Endothelial cell of hepatic sinusoid (primary cell): ENCODE measurements around the gene KIF2A.
"Not testable (repeated sequence)": the region's sequence is repeated elsewhere in the genome, so short reads cannot be mapped to it uniquely, and the experiment has no call there.

Experiments used
- in situ Hi-C: cut with HindIII; loops from 2 replicates; pipeline ENCODE4 v1.10.0; 2017; ENCODE audit warnings: low sequenced_read_pairs

Gene KIF2A

GRCh38 chr5:62289813-62290212, 16.2 kb upstream of the KIF2A start:
- in situ Hi-C loops: no loop called here

DNA sequence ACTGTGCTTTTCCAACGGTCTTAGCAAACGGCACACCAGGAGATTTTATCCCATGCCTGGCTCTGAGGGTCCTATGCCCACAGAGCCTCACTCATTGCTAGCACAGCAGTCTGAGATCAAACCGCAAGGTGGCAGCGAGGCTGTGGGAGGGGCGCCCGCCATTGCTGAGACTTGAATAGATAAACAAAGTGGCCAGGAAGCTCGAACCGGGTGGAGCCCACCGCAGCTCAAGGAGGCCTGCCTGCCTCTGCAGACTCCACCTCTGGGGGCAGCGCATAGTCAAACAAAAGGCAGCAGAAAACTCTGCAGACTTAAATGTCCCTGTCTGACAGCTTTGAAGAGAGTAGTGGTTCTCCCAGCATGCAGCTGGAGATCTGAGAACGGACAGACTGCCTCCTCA, 14.2 kb upstream of the KIF2A start:
- in situ Hi-C loops: not testable (repeated sequence)

DNA sequence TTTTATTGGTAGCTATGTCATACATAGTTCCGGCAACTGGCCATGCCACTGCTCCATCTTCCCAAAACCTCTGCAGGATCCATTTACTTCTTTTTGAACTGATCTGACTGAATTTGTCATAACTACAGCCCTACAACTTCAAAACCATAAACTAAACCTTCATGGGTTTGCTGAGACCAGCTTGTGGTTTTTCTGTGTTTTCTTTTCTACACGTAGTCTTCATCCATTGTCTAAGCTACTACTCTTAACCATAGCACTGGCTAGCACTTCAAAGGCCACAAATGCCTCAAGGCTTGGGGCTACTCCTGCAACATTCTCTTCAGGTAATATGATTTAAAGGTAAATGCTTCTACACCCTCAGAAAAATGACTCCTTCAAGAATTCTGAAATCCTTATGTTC, 9.0 kb upstream of the KIF2A start:
- in situ Hi-C loops: loop anchor here (5.0 kb wide), 1 partner anchor 60 kb away; no protein-coding TSS in a partner anchor

DNA sequence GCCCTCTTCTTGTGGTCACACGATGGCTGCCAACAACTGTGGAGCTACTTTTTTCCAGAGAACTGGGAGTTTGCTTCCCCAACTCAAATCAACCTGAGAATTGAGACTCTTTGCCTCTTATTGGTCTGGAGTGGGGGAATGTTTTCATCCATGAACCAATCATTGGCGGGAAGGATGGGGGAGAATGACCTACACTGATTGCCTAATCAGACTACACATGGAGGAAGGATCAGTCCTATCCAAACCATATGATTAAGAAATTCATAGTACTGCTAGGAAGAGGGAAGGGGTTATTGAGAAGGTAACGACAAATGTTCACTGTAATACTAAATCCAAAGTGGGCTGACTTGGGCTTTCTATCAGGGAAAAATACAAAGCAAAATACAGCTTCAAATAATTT, 7.9 kb upstream of the KIF2A start:
- in situ Hi-C loops: loop anchor here (5.0 kb wide), 1 partner anchor 59 kb away; no protein-coding TSS in a partner anchor

DNA sequence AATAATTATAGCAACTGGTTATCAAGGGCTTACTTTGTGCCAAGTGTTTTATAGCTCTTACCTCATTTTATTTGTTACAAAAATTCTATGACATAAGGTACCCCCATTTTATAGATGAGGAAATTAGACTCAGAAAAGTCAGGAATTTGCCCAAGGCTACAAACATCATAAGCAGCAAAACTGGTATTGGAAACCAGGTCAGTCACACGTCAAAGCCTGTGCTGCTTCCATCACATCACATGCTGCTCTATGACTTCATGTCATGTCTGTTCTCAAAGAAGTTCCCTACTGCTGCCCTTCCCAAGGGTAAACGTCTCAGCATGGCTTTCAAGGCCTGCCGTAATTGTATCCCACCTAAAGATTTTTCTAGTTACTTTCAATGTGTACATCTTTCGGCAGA, 6.9 kb upstream of the KIF2A start:
- in situ Hi-C loops: loop anchor here (5.0 kb wide), 1 partner anchor 58 kb away; no protein-coding TSS in a partner anchor

GRCh38 chr5:62299600-62299999, 6.4 kb upstream of the KIF2A start:
- in situ Hi-C loops: loop anchor here (5.0 kb wide), 1 partner anchor 58 kb away; no protein-coding TSS in a partner anchor

DNA sequence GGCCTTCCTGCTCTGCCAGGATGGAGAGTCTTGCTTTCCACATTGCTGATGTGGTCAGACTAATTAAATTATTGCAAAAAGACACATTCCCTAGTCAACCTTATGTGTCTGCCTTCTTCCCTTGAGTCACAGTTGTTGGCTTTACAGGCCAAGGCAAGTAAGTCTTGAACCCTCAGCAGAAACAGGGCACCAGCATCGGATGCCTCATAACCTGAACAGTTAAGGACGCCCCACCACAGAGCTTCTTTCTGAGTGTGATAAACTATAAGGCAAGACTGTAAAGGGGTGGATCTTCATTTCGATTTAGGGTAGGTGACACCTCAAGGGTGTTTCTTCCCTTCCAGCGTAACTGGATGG, 670 bp upstream of the KIF2A start:
- in situ Hi-C loops: no loop called here

- in situ Hi-C loops: no loop called here
These were observed 403 bp downstream of the KIF2A start for GRCh38 chr5:62306323-62306895.

DNA sequence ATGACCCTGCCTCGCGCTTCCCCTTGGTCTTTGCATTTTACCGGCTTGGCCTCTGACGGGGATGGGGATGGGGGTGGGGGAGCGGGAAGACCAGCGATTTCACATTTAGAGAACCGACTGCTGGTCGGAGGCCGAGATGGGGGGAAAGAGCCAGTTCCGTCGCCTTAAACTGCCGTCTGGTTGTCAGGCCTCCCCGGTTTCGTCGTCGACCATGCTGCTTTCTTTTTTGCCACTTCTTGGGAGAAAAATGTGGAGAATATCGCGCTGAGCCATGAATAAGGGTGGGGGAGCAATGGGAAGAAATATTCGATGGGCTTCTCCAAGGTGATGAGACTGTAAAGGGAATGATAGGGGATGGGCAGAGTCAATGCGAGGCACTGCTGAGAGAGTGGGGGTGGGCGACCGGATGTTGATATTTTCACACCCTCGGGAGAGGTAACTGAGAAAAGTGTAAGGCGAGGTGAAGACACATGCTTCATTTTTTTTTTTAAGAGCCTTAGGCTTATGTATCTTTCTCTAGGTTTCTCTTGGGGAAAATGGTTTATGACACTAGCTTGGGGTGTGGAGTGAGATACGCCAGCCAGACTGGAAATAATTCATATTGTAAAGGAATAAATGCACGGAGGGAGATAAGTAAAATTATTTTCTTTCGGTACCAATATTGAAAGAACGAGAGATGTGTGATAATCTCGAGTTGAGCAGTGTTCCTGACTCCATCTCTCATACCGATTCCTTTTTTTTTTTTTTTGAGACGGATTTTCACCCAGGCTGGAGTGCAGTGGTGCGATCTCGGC, 1.1 kb downstream of the KIF2A start:
- in situ Hi-C loops: no loop called here

GRCh38 chr5:62308439-62308838, 2.4 kb downstream of the KIF2A start:
- in situ Hi-C loops: no loop called here

DNA sequence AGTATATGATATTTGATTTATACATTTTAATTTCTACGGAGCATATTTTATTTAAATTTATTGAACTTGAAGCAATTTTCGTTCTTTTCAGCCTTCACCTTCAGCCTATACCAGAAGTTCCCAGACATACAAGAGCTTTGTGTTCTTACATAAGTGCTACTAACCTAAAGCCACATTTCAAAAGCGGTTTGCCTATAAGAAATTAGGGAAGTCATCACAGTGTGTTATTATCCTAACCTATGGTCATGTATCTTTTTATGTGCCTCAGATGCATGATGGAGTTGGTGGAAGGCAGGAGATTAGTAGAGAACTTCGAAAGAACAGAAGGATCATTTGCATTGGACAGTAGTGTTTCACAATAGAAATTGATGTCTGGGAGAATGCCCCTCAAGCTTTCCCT, 3.1 kb downstream of the KIF2A start:
- in situ Hi-C loops: no loop called here

- in situ Hi-C loops: no loop called here
These were observed 4.6 kb downstream of the KIF2A start for GRCh38 chr5:62310426-62311143.

- in situ Hi-C loops: no loop called here
These were observed 6.0 kb downstream of the KIF2A start for GRCh38 chr5:62312036-62312435.

DNA sequence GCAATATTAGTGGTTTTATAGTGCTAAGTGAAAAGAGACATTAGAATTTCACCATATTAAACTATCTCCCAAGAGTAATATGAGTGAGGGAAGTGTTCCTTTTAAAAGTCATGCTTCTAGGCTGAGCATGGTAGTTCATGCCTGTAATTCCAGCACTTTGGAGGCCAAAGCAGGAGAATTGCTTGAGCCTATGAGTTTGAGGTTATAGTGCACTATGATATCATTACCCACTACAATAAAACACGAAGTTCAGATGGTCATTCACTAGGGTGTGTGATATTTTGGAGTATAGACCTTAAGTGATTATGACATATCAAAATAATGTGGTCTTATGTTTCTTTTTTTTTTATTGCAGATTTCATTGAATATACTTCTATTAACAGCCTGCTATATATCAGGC, 6.7 kb downstream of the KIF2A start:
- in situ Hi-C loops: no loop called here

DNA sequence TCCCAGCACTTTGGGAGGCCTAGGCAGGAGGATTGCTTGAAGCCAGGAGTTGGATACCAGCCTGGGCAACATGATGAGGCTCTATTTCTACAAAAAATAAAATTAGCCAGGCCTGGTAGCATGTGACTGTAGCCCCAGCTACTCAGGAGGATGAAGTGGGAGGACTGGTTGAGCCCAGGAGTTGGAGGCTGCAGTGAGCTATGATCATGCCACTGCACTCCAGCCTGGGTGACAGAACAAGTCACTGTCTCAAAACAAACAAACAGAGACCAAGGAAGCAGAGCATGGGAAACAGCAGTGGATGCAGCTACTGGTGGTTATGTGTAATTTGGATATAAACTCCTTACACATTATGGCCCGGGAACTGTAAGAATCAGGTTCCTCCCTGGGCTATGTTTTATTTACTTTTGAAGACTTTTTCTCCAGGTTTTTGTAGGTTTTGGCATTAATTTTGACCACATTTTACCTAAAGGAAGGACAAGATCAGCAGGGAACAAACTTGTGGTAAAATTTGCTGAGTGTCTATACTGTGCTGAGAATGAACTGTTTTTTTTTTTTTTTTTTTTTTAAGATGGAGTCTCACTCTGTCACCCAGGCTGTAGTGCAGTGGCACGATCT, 8.3 kb downstream of the KIF2A start:
- in situ Hi-C loops: no loop called here

GRCh38 chr5:62315376-62316175, 9.6 kb downstream of the KIF2A start:
- in situ Hi-C loops: no loop called here

- in situ Hi-C loops: no loop called here
These were observed 10.1 kb downstream of the KIF2A start for GRCh38 chr5:62316176-62316502.

GRCh38 chr5:62317810-62318209, 11.8 kb downstream of the KIF2A start:
- in situ Hi-C loops: no loop called here

DNA sequence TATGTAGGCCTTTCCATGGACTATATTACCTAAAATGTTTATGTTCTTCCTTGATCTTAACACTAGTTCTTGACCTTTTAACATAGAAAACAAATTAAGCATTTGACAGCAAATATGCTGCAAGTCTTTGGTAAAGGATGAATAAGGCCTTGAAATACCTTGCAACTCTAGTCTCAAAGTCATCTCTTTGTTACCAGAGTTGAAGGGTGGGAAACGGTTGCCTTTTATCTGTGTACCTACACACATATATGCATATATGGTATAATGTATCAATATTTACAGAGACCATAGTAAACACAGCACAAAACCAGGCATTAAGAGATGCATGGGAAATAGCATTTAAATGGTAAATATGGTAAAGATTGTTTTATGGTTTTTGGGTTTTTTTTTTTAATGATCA, 16.5 kb downstream of the KIF2A start:
- in situ Hi-C loops: no loop called here

DNA sequence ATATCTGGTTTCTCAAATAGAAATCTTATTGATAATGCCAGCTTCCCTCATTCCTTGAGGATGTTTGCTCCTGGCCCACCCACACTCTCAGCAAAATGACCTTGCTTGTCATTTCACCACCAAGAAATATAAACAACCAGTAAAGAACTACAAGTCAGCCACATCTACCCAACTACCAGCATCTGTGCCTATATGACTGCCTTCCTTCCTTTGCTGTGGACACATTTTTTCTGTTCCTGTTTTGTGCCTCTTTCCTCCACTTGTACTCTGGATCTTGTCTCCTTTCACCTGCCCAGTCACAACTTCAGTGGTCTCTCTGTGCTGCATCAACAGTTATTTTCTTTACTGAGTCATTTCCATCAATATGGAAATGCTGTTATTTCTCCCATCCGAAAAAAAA, 20.3 kb downstream of the KIF2A start:
- in situ Hi-C loops: no loop called here

- in situ Hi-C loops: no loop called here
These were observed 20.7 kb downstream of the KIF2A start for GRCh38 chr5:62326702-62327101.
